ENCODE data around the gene IL17F.
"Not testable (repeated sequence)": the region's sequence is repeated elsewhere in the genome, so short reads cannot be mapped to it uniquely, and the experiment has no call there.

Gene IL17F

GRCh38 chr6:52243282-52243893 is 912 bp downstream of the IL17F start:
- DNase-seq: no peak

GRCh38 chr6:52241819-52242218 is 2.5 kb downstream of the IL17F start:
- no peak for DNase-seq

GRCh38 chr6:52233975-52234823 is 10.1 kb downstream of the IL17F start:
- DNase-seq: peak; percentile 11

GRCh38 chr6:52233005-52233404 is 11.3 kb downstream of the IL17F start:
- DNase-seq: no peak

GRCh38 chr6:52231406-52232127 is 12.7 kb downstream of the IL17F start:
- no peak for DNase-seq

- DNase-seq: no peak
These were observed 13.6 kb downstream of the IL17F start for GRCh38 chr6:52230685-52231084.

GRCh38 chr6:52227495-52227894 is 16.8 kb downstream of the IL17F start:
- DNase-seq: no peak

- DNase-seq: no peak
These were observed 23.0 kb downstream of the IL17F start for GRCh38 chr6:52221302-52221701.

GRCh38 chr6:52217761-52218160 is 26.5 kb downstream of the IL17F start:
- DNase-seq: no peak

- no peak for DNase-seq
These were observed 27.2 kb downstream of the IL17F start for GRCh38 chr6:52216932-52217575.

- no peak for DNase-seq
These were observed 28.5 kb downstream of the IL17F start for GRCh38 chr6:52215787-52216186.

- no peak for DNase-seq
These were observed 31.2 kb downstream of the IL17F start for GRCh38 chr6:52213127-52213526.

GRCh38 chr6:52210227-52210626 is 34.1 kb downstream of the IL17F start:
- DNase-seq: no peak

- DNase-seq: no peak
These were observed 34.5 kb downstream of the IL17F start for GRCh38 chr6:52209770-52210169.

- DNase-seq: no peak
These were observed 35.7 kb downstream of the IL17F start for GRCh38 chr6:52208612-52209011.

- no peak for DNase-seq
These were observed 37.2 kb downstream of the IL17F start for GRCh38 chr6:52207066-52207465.

- no peak for DNase-seq
These were observed 42.8 kb downstream of the IL17F start for GRCh38 chr6:52201493-52201892.

- no peak for DNase-seq
These were observed 43.3 kb downstream of the IL17F start for GRCh38 chr6:52201046-52201445.

- DNase-seq: not testable (repeated sequence)
These were observed 44.2 kb downstream of the IL17F start for GRCh38 chr6:52200088-52200487.

GRCh38 chr6:52195886-52196285 is 48.4 kb downstream of the IL17F start:
- no peak for DNase-seq

- DNase-seq: no peak
These were observed 52.5 kb downstream of the IL17F start for GRCh38 chr6:52191824-52192223.

- no peak for DNase-seq
These were observed 53.9 kb downstream of the IL17F start for GRCh38 chr6:52190409-52190808.

- DNase-seq: no peak
These were observed 54.3 kb downstream of the IL17F start for GRCh38 chr6:52189974-52190373.

Data from DMS 273 treated with DMSO at 0.1 percent for 48 hours (cell line).